ENCODE results near the gene ADK. TPM values are rescaled to one million over a fixed set of nuclear protein-coding genes. Genes with fewer than 3 reads are reported as not detected.

ADK gene
- total RNA-seq, 1 experiment from 2014 or later = 159 TPM

DNA sequence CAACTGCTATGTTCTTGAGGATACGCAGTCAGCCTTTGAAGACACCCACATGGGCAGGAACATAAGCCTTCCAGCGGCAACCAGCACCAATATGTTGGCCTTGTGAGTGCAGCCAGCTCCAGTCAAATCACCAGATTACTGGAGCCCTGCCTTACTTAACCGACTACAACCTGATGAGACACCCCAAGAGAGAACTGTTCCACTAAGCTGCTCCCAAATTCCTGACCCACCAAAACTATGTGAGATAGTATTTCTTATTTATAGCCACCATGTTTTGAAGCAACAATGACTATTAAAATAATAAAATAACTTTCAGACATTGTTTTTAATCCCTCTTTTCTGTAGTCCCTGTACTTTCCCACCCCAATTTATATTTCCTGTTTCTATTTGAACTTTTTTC is 179.6 kb downstream of the ADK start:
- no peaks in the 10 kb centered on the region for H3K79me2 ChIP-seq (ENCODE audit: low read depth)
- no TSS peak for BruUV-seq (replicated peaks)
- POLR2A ChIA-PET (ENCODE audit: unreplicated experiment) = no interaction called here

DNA sequence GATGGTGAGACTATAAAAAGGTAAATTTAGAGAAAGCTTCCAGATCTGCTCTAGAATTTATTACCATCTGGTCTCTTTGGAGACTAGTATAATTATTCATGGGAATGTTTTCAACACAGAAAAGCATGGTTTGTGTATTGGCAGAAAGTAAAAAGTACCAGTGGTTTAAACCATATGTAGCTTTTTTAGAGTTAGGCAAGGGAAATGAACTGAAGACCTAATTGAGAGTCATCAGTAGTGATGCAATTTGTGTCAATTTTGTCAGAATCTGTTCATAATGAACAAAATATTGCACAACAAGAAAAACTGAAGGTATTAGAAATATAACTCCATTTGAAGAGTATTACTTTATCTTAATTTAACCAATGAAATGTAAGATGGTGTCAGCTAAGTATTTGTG is 181.4 kb downstream of the ADK start:
- BruUV-seq (replicated peaks) = no TSS peak
- no peaks in the 10 kb centered on the region for H3K36me3 ChIP-seq (ENCODE audit: low read depth)
- TF ChIP-seq, protein P1, sequence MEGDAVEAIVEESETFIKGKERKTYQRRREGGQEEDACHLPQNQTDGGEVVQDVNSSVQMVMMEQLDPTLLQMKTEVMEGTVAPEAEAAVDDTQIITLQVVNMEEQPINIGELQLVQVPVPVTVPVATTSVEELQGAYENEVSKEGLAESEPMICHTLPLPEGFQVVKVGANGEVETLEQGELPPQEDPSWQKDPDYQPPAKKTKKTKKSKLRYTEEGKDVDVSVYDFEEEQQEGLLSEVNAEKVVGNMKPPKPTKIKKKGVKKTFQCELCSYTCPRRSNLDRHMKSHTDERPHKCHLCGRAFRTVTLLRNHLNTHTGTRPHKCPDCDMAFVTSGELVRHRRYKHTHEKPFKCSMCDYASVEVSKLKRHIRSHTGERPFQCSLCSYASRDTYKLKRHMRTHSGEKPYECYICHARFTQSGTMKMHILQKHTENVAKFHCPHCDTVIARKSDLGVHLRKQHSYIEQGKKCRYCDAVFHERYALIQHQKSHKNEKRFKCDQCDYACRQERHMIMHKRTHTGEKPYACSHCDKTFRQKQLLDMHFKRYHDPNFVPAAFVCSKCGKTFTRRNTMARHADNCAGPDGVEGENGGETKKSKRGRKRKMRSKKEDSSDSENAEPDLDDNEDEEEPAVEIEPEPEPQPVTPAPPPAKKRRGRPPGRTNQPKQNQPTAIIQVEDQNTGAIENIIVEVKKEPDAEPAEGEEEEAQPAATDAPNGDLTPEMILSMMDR (conservative IDR thresholded peaks at IDR 0.05) = no peak
- no peak for TF ChIP-seq EZH2 (IDR thresholded peaks at IDR 0.05; ENCODE audit: low read depth)
- ChIA-PET POLR2A (ENCODE audit: unreplicated experiment) (interaction anchor here (0.7 kb wide), 1 partner anchor 181 kb away, joined by 4 read pairs; the partner anchor contains the start of gene ADK), CTCF (no interaction called here)
- peak overlapping the region; percentile 25; the same call in 1 of the 2 replicates for H3K27ac ChIP-seq
- H3K4me2 ChIP-seq = no peak overlapping the region
- no peaks in the 10 kb centered on the region for H3K27me3 ChIP-seq (ENCODE audit: insufficient read depth, low read depth)
- intact Hi-C loops (cut with micrococcal nuclease; ENCODE audit: unreplicated experiment) = no loop called here
- no peak for DNase-seq
- no peaks in the 10 kb centered on the region for H3K79me2 ChIP-seq (ENCODE audit: low read depth)
- no peaks in the 10 kb centered on the region for H3K9me3 ChIP-seq (ENCODE audit: insufficient read depth, low read depth)
- no peaks in the 10 kb centered on the region; the same call in 1 of the 2 replicates for H4K20me1 ChIP-seq (ENCODE audit: insufficient read depth)
- H2AFZ ChIP-seq = no peak overlapping the region
- no peaks in the 10 kb centered on the region for H3K4me1 ChIP-seq (replicated peaks; ENCODE audit: insufficient read depth)
- H3F3A ChIP-seq (ENCODE audit: insufficient read depth, low read depth) = 0 out of 2 replicates have a peak, but pooled peaks cover 4% of the 10 kb centered on the region
- H3K9me2 ChIP-seq (ENCODE audit: insufficient read depth) = no peaks in the 10 kb centered on the region; the same call in 1 of the 2 replicates
- no peak overlapping the region for H3K4me3 ChIP-seq

More for the DNA sequence above, 179.6 kb downstream of the ADK start:
- Histone ChIP-seq H3K9me2 (ENCODE audit: insufficient read depth) (no peaks in the 10 kb centered on the region; the same call in 1 of the 2 replicates), H3K36me3 (ENCODE audit: low read depth) (no peaks in the 10 kb centered on the region), H3K27me3 (ENCODE audit: insufficient read depth, low read depth) (no peaks in the 10 kb centered on the region), H3K27ac (no peak overlapping the region), H3F3A (ENCODE audit: insufficient read depth, low read depth) (0 out of 2 replicates have a peak, but pooled peaks cover 4% of the 10 kb centered on the region), H3K4me1 (replicated peaks; ENCODE audit: insufficient read depth) (no peaks in the 10 kb centered on the region), H4K20me1 (ENCODE audit: insufficient read depth) (no peaks in the 10 kb centered on the region; the same call in 1 of the 2 replicates), H3K4me2 (no peak overlapping the region), H3K9me3 (ENCODE audit: insufficient read depth, low read depth) (no peaks in the 10 kb centered on the region), H3K4me3 (no peak overlapping the region), H2AFZ (no peak overlapping the region)
- CTCF ChIA-PET = no interaction called here
- intact Hi-C loops (cut with micrococcal nuclease; ENCODE audit: unreplicated experiment) = no loop called here
- TF ChIP-seq, protein P1 (conservative IDR thresholded peaks at IDR 0.05) = no peak
- TF ChIP-seq EZH2 (IDR thresholded peaks at IDR 0.05; ENCODE audit: low read depth) = no peak
- DNase-seq = no peak

DNA sequence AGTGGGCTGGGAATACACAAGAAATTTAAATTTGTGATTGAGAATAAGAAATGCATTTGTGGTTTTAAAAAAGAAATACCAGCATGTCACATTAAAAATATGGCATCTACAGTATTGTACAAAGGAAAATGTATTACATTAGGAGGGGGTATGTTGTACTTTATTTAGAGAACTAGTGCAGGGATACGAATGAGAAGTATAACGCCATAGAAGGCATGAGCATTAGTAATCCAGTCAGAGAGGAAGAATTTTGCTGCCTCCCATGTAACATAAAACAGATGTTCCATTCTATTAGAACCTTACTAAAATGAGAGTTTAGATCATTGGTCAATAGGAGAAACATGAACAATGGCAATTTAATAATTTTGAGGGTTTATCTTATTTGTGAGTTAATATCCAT is 182.2 kb downstream of the ADK start:
- H3F3A ChIP-seq (ENCODE audit: insufficient read depth, low read depth) = 0 out of 2 replicates have a peak, but pooled peaks cover 4% of the 10 kb centered on the region
- ChIA-PET POLR2A (ENCODE audit: unreplicated experiment) (interaction anchor here (0.6 kb wide), 1 partner anchor 317 kb away, joined by 5 read pairs; no protein-coding TSS in a partner anchor), CTCF (no interaction called here)
- H3K4me3 ChIP-seq = no peak overlapping the region
- H3K4me1 ChIP-seq (replicated peaks; ENCODE audit: insufficient read depth) = no peaks in the 10 kb centered on the region
- no peaks in the 10 kb centered on the region for H3K27me3 ChIP-seq (ENCODE audit: insufficient read depth, low read depth)
- TF ChIP-seq, protein P1 (conservative IDR thresholded peaks at IDR 0.05) = no peak
- no peak for TF ChIP-seq EZH2 (IDR thresholded peaks at IDR 0.05; ENCODE audit: low read depth)
- no peak for DNase-seq
- intact Hi-C loops (cut with micrococcal nuclease; ENCODE audit: unreplicated experiment) = no loop called here
- H2AFZ ChIP-seq = no peak overlapping the region
- no peaks in the 10 kb centered on the region; the same call in 1 of the 2 replicates for H4K20me1 ChIP-seq (ENCODE audit: insufficient read depth)
- H3K9me2 ChIP-seq (ENCODE audit: insufficient read depth) = no peaks in the 10 kb centered on the region; the same call in 1 of the 2 replicates
- H3K4me2 ChIP-seq = no peak overlapping the region
- no peaks in the 10 kb centered on the region for H3K79me2 ChIP-seq (ENCODE audit: low read depth)
- no peaks in the 10 kb centered on the region for H3K36me3 ChIP-seq (ENCODE audit: low read depth)
- H3K9me3 ChIP-seq (ENCODE audit: insufficient read depth, low read depth) = no peaks in the 10 kb centered on the region
- H3K27ac ChIP-seq = no peak overlapping the region
- BruUV-seq (replicated peaks) = no TSS peak
